HG03139 (cell line): ENCODE data around the gene TCEANC.
A peak's percentile ranks its signal among the peaks of the same experiment; 100 is the strongest.

Experiments used
- ATAC-seq: cut with Tn5 transposase; IDR thresholded peaks from one replicate; pipeline ENCODE4 v1.9.1; 2021; ENCODE audit not compliant: unreplicated experiment

The TCEANC gene

DNA sequence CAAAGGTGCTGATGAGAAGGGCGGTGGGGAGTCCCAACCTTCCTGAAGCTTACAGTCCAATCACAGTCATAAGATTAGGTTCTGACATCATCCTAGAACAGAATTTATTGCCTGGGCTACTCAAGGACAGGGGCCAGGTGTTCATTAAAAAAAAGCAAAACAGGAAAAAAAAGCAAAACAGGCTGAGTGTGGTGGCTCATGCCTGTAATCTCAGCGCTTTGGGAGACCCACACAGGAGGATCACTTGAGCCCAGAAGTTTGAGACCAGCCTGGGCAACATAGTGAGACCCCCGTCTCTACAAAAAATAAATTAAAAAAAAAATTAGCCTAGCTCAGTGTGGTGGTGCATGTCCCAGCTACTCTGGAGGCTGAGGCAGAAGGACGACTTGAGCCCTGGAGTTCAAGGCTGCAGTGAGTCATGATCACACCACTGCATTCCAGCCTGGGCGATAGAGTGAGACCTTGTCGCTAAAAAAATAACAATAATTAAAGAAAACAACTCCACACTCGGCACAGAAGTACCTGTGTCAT is 39.0 kb downstream of the TCEANC start:
- ATAC-seq, result no peak

GRCh38 chrX:13692771-13693231 is 39.9 kb downstream of the TCEANC start:
- no peak for ATAC-seq

- no peak for ATAC-seq
These were observed 40.5 kb downstream of the TCEANC start for GRCh38 chrX:13693341-13693961.

DNA sequence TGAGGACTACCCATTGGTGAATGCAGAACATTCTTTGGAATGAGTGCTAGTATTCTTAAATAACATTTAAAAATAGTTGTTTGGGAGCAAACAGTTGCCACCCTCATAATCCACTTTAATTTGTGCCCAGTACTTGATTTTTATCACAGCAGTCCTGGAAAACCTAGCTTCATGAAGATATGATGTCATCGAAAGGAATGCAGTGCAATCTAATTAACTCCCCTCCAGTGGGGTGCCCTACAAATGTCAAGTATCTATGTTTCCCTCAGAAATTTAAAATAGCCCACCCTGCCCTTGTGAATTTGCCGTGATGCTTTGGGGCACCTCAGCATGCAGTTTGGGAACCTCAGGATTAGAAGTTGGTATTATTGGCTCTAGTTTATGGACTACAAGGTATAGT is 41.4 kb downstream of the TCEANC start:
- no peak for ATAC-seq

- ATAC-seq, result no peak
These were observed 42.0 kb downstream of the TCEANC start for GRCh38 chrX:13694983-13695382.

DNA sequence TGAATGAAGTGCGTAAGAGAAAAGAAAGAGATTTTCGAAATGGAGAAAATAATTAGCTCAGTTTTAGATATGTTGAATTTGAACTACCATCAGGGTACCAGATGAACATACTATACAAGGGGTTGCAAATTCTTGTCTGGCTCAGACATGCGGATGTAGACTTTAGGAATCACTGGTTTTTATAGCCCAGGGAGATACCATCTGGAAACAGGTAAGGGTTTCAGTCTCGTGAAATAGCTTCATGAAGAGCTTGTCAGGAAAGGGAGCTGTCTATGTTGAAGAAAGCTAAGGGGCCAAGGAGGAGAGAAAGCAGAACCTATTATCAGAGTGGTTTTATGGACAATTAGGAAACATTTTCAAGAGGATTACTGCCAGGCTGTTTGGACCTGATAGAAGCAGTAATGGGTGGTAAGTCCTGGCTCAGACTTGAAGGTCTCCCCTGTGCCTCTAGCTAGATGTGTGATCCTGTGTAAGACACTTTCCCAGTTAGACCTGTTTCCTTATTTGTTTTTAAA is 42.7 kb downstream of the TCEANC start:
- no peak for ATAC-seq

- ATAC-seq, result peak; percentile 64
These were observed 44.5 kb downstream of the TCEANC start for GRCh38 chrX:13697455-13697854.

- no peak for ATAC-seq
These were observed 45.0 kb downstream of the TCEANC start for GRCh38 chrX:13697976-13698375.

DNA sequence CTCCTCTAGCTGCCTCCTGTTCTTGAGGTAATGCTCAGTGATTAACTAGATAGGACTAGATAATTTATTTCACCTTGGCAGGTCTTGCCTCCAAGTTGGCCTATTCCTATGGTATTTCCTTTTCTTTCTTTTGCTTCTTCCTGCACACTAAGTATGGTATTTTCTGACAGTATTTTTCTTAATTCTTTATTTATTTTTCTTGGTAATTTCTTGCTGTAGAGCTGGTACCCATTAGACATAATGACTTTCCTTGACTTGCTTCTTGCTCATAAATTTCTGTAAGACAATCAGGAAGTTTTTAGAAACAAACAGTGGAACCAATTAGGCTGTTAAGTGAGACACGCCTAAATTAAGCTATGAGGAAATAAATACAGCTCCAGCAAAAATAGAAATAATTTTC is 45.5 kb downstream of the TCEANC start:
- no peak for ATAC-seq

DNA sequence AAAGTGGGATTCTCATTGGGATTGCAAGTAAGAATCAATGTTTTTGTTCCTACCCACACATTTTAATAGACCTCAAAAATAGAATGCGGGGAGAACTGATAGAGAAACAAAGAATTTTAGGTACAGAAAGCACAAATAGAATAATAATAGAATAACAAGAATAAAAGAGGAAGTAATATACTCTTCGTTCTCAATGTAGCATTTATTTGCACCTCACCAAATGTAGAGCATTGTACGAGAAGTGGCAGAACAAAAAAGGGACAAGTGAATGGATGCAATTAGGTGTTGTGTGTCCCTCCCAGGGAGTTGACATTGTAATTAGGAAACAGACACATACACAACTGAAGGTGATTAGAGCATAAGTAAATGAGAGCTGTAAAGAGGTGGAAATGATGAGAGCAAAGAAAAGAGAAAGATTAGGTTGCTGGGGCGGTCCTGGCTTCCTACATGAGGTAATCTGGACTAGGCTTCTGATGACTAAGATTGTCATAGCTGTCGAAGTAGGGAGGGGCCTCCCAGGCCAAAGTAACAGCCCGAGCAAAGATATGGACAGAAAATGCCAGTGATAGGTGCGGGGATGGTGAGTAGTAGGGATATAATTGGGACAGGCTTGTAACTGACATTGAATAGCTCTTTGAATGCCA is 46.4 kb downstream of the TCEANC start:
- no peak for ATAC-seq

GRCh38 chrX:13700380-13700779 is 47.4 kb downstream of the TCEANC start:
- no peak for ATAC-seq

DNA sequence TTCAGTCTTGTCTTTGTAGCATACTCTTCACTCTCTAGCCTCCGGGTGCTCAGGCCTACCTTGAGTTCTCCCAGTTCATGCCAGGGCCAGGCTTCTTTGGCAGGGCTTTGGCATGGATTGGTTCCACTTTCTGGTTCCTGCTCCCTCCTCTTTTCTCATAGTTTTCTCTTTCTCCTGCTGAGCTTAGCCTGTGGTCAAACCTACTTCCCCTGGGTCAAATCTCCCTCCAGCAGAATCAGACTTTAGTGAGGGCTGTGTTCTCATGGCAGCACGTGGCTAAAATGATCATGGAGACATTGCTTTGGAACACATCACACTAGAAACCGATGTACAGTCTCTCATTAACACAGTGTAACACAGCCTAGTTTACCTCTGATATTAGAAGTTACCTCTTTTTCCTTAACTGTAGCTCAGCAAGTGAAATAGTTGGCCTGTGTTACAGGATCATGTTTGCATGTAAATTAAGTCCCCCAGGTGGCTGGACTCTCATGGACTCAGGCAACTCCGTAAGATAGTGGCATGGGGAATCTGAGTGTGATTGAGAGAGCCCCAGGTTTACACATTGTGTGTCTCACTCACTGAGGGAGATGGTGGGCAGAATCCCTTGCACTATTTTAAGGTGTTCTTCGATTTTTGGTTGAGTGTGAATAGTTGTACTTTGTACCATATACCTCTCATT is 49.3 kb downstream of the TCEANC start:
- no peak for ATAC-seq

- ATAC-seq, result no peak
These were observed 50.2 kb downstream of the TCEANC start for GRCh38 chrX:13703135-13703534.

GRCh38 chrX:13703589-13703988 is 50.6 kb downstream of the TCEANC start:
- ATAC-seq, result no peak

DNA sequence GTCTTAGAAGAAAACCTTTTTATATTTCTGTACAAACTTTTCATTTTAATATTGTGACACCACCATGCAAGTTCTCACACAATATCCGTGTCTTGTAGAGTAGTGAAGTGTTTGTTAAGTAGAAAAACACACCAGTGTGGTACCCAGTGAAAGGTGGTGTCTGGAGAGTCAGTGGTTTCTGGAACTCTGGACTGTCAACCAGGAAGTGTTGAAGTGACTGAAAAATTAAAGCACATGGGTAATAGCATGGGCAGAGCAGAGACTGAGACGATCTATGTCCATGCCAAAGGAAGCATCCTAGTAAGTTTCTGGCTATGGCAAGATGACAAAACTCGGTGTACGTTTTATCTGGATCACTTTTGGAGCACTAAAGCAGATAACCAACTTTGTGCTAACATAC is 58.2 kb downstream of the TCEANC start:
- ATAC-seq, result no peak
